GM12891 (cell line): ENCODE results near the gene NUDT13.

Experiments
- PAX5 ChIP-seq: IDR thresholded peaks from 2 replicates; pipeline ENCODE4 v1.6.1; 2011; ENCODE audit warnings: low read length, moderate library complexity, mild to moderate bottlenecking; ENCODE audit not compliant: insufficient read depth, severe bottlenecking
- POLR2A ChIP-seq: IDR thresholded peaks from 2 replicates; pipeline ENCODE4 v1.6.1; 2011; ENCODE audit warnings: low read depth, low read length, control low read depth
- POLR2AphosphoS5 ChIP-seq: IDR thresholded peaks from 2 replicates; pipeline ENCODE4 v1.6.1; 2011; ENCODE audit warnings: low read depth, low read length, control low read depth
- POU2F2 ChIP-seq: IDR thresholded peaks from 2 replicates; pipeline ENCODE4 v1.6.1; 2011; ENCODE audit warnings: low read depth, mild to moderate bottlenecking, control low read depth, low read length, moderate library complexity
- SPI1 ChIP-seq: IDR thresholded peaks from 2 replicates; pipeline ENCODE4 v1.6.1; 2011; ENCODE audit warnings: low read depth, low read length, control low read depth
- TAF1 ChIP-seq: IDR thresholded peaks from 2 replicates; pipeline ENCODE4 v1.6.1; 2011; ENCODE audit warnings: low read depth, low read length, control low read depth

DNA sequence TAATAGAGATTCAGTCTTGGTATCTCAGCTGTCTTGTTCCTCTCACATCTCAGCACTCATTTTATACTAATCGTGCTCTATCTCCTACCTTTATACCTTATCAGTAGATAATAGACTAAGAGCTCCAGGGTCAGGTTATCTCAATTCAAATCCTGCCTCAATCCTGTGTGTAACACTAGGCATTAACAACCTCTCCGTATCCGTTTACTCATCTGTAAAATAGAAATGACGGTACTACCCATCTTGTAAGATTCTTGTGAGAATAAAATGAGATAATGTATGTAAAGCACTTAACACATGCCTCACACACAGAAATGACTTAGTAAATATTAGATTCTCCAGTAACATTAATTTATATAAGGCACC lies 13.0 kb upstream of the NUDT13 start:
- no peak for TF ChIP-seq POLR2AphosphoS5
- no peak for TF ChIP-seq POLR2A
- TF ChIP-seq TAF1, result no peak
- TF ChIP-seq SPI1, result no peak
- no peak for TF ChIP-seq PAX5
- TF ChIP-seq POU2F2, result no peak
